Lower leg skin (tissue), 4 donors: ENCODE results near the gene TMEM214. TPM values are rescaled to one million over a fixed set of nuclear protein-coding genes. Genes with fewer than 3 reads are reported as not detected.

ENCODE experiments used
- DNase-seq, 2 donors: peaks; one replicate each; pipeline ENCODE4 v3.0.0-alpha.2; 2019; ENCODE audit warnings: low spot score in 2 of 2
- H3K4me3 ChIP-seq: fragments of 200-600 bp; sonication (generic); 2 replicates; pipeline ENCODE4 v1.5.1; 2017; ENCODE audit warnings: mild to moderate bottlenecking, low read depth; ENCODE audit not compliant: poor library complexity, severe bottlenecking
- CTCF ChIP-seq, 3 donors: fragments of 450-650 bp; IDR thresholded peaks; one replicate each; pipeline ENCODE4 v1.5.1; 2016; ENCODE audit warnings: antibody characterized with exemption in 3 of 3, mild to moderate bottlenecking in 3 of 3, moderate library complexity in 2 of 3
- POLR2A ChIP-seq, 2 donors: fragments of 450-650 bp; IDR thresholded peaks; one replicate each; pipeline ENCODE4 v1.6.1; 2016 to 2017; ENCODE audit warnings: antibody characterized with exemption in 2 of 2, mild to moderate bottlenecking in 1 of 2, moderate library complexity in 1 of 2
- WGBS, 2 donors: methylation state at CpG; one replicate each; pipeline ENCODE4 v1.1.5; 2018; 5-methylcytosine and 5-hydroxymethylcytosine counted together
- intact Hi-C: fragments of 100-400 bp; cut with DNase I; formaldehyde crosslinking; loops from one replicate; pipeline ENCODE4 v1.15.0; 2023; ENCODE audit warnings: low total_unique reads
- total RNA-seq, 4 donors: library from RNA; depleted of rRNA; stranded (reverse); fragments of >200 nt; gene quantifications; one replicate each; pipeline ENCODE4 v1.1.0, GENCODE V29; 2016

Gene TMEM214
- total RNA-seq, 4 donors from 2014 or later: 30.3 to 43.9 (median 32.0) TPM

GRCh38 chr2:27085673-27086089 is 52.9 kb downstream of the TMEM214 start:
- peak; percentile 69 to 97 for DNase-seq
- WGBS, 2 donors: 1 to 2% methylated on average over 7 to 25 of the region's 38 CpGs
- no peak for TF ChIP-seq CTCF (IDR thresholded peaks at IDR 0.05)
- TF ChIP-seq POLR2A (IDR thresholded peaks at IDR 0.05): no peak
- intact Hi-C loops: no loop called here
- H3K4me3 ChIP-seq: peak overlapping the region; percentile 44

GRCh38 chr2:27086090-27086723 is 53.4 kb downstream of the TMEM214 start:
- intact Hi-C loops: no loop called here

GRCh38 chr2:27086724-27087593 is 54.2 kb downstream of the TMEM214 start, which contains the start of gene KHK:
Gene KHK (plus strand): TSS chr2:27086772. CDS start chr2:27087260, 488 bp downstream.
- WGBS, 2 donors: 12 to 23% methylated on average over 30 to 51 of the region's 54 CpGs
- intact Hi-C loops: no loop called here
- DNase-seq: peak in 1 of 2 donors; percentile 89
- no peak for TF ChIP-seq POLR2A (IDR thresholded peaks at IDR 0.05)
- peak within 1 kb of the TSS; percentile 44 for H3K4me3 ChIP-seq

More at GRCh38 chr2:27086090-27086723, 53.4 kb downstream of the TMEM214 start:
- WGBS, 2 donors: 0 to 1% methylated on average over 24 to 53 of the region's 81 CpGs
- TF ChIP-seq CTCF (IDR thresholded peaks at IDR 0.05) (no peak), POLR2A (IDR thresholded peaks at IDR 0.05) (no peak)
- DNase-seq: peak; percentile 93 to 99
- H3K4me3 ChIP-seq: peak overlapping the region; percentile 44

- no peak for DNase-seq
- no peak overlapping the region for H3K4me3 ChIP-seq
- 85 to 95% methylated on average over 5 of the region's 5 CpGs for WGBS, 2 donors
- TF ChIP-seq CTCF (IDR thresholded peaks at IDR 0.05): no peak
- no peak for TF ChIP-seq POLR2A (IDR thresholded peaks at IDR 0.05)
- intact Hi-C loops: no loop called here
Measured at GRCh38 chr2:27087823-27088410, 55.2 kb downstream of the TMEM214 start.

GRCh38 chr2:27088634-27089033 is 55.9 kb downstream of the TMEM214 start:
- DNase-seq: no peak
- H3K4me3 ChIP-seq: no peak overlapping the region
- intact Hi-C loops: no loop called here
- 98% methylated on average over 6 of the region's 6 CpGs for WGBS, 2 donors
- TF ChIP-seq POLR2A (IDR thresholded peaks at IDR 0.05) (no peak), CTCF (IDR thresholded peaks at IDR 0.05) (no peak)
